SW480 (cell line): ENCODE data around the gene GPC5.
"Not testable (repeated sequence)": the region's sequence is repeated elsewhere in the genome, so short reads cannot be mapped to it uniquely, and the experiment has no call there.

Experiments used
- DNase-seq: peaks from one replicate; pipeline ENCODE4 v3.0.0-alpha.2; 2016; ENCODE audit warnings: low spot score

GPC5 gene

DNA sequence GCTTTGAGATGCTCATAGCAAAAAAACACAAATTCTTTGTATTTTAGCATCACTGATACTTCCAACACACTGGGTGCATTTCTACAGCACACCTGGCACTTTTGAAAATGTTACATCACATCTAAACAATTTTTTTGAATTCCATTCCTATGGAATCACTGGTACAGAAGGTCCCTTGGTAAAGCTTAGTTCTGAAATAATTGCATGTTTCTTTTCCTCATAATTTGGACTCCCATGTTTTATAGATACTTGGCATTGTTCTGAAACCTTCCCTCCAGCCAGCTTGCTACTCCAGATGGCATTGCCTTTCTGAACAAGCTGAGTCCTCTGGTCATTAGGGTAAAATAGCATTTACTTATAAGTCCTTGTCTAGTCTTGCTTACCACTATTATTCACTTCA lies 1346.8 kb downstream of the GPC5 start:
- no peak for DNase-seq

GRCh38 chr13:92752705-92753104 lies 1354.3 kb downstream of the GPC5 start:
- not testable (repeated sequence) for DNase-seq

DNA sequence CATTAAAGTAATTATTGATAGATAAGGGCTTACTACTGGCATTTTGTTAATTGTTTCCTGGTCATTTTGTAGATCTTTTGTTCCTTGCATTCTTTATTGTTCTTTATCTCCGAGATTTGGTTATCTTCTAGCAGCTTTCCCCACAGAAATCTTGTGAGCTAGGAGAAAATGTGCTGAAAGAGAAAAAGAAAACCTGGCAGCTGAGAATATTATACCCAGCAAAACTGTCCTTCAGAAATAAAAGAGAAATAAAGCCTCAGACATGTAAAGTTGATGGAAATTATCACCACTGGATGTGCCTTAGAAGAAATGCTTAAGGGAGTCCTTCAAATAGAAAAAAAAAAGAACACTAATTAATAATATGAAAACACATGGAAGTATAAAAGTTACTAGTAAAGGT lies 1363.3 kb downstream of the GPC5 start:
- DNase-seq: no peak

- DNase-seq: no peak
These were observed 1369.0 kb downstream of the GPC5 start for GRCh38 chr13:92767468-92767867.

DNA sequence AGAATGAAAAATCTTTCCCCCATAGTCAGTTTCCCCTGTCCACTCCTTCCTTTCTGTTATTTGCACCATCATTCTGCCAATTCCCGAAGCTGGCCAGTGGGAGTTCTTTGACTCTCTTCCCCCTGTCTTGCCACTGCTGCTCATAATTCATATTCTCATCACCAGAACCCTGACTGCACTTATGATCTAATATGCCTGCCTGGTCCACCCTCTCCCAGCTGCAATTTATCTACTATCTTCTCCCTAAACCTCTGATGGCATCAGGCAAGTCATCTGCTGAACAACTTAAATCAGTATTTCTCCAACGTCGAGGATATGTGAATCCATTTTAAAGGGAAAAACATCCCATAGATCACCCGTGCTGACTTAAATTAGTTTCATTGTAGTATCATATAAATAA lies 1370.2 kb downstream of the GPC5 start:
- DNase-seq: no peak

DNA sequence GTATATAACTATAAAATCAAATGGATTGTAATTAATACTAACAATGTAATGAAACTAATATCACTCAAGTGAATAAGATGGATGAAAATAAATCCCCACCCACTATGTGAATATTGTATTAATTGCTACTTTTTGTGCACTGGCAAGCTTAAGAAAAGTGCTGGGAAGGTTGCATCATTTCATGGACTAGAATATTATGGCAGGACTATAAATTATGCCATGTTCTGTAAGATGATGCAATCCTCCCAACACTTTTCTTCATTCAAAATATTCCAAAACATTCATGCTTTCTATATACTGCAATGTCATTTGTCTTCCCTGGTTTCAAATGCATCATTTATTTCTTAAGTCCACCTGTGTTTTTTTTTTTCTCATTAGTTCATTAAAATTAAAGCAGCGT lies 1370.6 kb downstream of the GPC5 start:
- DNase-seq: no peak

- DNase-seq: no peak
These were observed 1377.2 kb downstream of the GPC5 start for GRCh38 chr13:92775658-92776057.

GRCh38 chr13:92781965-92782690 lies 1383.7 kb downstream of the GPC5 start:
- DNase-seq: no peak

- no peak for DNase-seq
These were observed 1404.4 kb downstream of the GPC5 start for GRCh38 chr13:92802776-92803175.

GRCh38 chr13:92804346-92804745 lies 1405.9 kb downstream of the GPC5 start:
- no peak for DNase-seq

- DNase-seq: no peak
These were observed 1406.5 kb downstream of the GPC5 start for GRCh38 chr13:92804926-92805325.

DNA sequence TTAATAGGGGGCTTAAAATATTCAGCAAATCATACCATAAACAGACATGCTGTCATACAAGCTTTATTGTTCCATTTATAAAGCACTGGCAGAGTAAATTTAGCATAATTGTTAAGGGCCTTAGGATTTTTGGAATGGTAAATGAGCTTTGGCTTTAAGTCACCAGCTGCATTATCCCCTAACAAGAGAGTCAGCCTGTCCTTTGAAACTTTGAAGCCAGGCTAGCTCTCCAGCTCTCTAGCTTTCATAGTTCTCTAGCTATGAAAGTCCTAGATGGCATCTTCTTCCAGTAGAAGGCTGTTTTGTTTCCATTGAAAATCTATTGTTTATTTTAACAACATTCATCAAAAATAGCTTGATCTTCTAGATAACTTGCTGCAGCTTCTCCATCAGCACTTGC lies 1407.3 kb downstream of the GPC5 start:
- no peak for DNase-seq

GRCh38 chr13:92806215-92806614 lies 1407.8 kb downstream of the GPC5 start:
- peak; percentile 1 for DNase-seq

GRCh38 chr13:92807353-92807752 lies 1408.9 kb downstream of the GPC5 start:
- DNase-seq: no peak

DNA sequence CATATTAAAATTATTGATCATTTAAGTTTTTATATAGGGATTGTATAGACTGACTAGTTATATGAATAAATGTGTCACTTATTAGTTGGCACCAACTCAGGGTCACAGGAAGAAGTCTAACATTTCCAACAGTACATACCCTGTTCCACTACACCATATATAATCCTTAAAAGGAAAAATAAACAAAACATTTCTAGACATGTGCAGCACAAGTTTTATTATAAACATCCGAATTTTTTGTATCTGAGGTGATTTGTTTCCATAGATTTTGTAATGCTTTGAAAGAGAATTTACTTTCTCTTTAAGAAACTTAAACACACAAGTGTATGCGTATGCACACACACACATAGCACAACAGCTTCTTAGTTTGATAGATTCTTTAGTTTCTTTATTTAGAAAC lies 1409.5 kb downstream of the GPC5 start:
- no peak for DNase-seq

- DNase-seq: no peak
These were observed 1422.9 kb downstream of the GPC5 start for GRCh38 chr13:92821324-92821723.

DNA sequence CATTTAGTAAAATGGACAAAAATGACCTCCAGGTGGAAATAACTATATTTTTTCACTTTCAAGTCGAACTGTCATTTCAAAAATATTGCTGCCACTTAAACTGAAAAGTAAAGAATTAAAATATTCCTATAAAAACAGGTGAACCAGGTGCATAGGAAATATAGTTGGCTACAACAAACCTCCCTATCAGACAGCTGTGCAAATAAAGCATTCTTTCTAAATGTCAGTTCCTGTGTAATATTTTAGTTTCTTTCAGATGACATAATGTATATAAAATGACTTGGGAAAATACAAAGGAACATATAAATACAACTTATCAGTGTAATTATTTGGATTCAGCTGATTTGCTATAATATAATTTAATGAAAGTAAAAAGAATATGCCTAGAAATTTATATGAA lies 1424.6 kb downstream of the GPC5 start:
- DNase-seq: no peak

DNA sequence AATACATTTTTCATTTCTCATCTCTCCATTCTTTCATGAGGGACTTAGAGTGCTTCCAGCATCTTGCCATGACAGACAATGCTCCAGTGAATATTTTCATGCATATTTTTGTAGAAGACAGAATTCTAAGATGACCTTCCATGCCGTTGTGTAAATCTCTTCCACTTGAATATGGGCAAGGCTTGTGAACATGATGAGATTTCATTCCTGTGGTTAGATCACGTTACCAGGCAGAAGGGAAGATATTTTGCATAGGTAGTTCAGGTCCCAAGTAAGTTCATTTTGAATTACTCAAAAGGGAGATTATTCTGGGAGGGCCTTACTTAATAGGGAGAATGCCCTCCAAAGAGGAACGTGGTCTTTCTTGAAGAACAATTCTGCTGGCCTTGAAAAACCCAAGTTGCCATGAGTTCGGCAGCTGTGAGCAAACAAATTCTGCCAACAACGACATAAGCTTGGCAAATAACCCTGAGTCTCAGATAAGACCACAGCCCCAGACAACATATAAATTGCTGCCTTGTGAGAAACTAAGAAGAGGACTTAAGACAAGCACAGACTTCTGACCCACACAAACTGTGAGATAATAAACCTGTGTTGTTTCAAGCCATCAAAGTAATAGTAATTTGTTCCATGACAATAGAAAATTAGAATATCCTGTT lies 1427.6 kb downstream of the GPC5 start:
- DNase-seq: no peak

DNA sequence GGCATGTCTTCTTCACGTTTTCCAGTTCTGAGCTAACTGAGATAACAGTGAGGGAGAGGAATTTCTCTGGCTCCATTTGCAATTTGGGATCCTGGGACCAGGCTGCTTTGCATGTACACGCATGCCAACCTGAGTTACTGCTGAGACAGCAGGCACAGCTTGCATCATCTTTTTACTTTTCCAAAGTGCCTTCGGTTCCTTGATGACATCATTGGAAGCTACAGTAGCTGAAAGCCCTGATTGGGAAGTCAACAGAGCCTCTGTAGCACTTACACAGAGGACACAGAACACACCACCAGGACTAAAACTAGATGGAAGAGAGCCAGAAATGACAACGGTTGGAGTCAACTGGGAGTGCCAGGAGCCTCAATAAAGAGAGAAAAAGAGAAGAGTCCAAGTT lies 1429.1 kb downstream of the GPC5 start:
- DNase-seq: no peak

GRCh38 chr13:92829930-92830329 lies 1431.5 kb downstream of the GPC5 start:
- DNase-seq: no peak

- DNase-seq: no peak
These were observed 1432.4 kb downstream of the GPC5 start for GRCh38 chr13:92830821-92831220.

- DNase-seq: no peak
These were observed 1434.7 kb downstream of the GPC5 start for GRCh38 chr13:92833071-92833470.

- DNase-seq: no peak
These were observed 1437.8 kb downstream of the GPC5 start for GRCh38 chr13:92836171-92836570.

DNA sequence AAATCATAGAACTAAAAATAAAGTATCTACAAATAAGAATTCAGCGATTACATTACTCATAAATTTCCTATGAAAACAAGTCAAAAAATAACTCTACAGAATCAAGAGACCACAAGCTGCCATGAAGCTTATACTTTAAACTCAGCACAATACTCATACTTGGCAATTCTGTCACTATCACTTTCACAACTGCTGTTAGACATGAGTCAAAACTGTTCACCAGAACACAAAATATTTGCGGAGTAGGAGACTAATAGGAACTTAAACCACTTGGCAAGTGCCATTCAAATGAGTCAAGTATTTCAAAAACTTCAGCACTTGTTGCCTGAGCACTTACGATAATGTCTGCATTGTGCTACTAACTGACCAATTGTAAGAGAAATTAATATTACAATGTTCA lies 1440.4 kb downstream of the GPC5 start:
- DNase-seq: peak; percentile 4
